GM12891 (cell line): ENCODE results near the gene CHMP4B.

Source experiments
- PAX5 ChIP-seq: IDR thresholded peaks from 2 replicates; pipeline ENCODE4 v1.6.1; 2011; ENCODE audit warnings: low read length, moderate library complexity, mild to moderate bottlenecking; ENCODE audit not compliant: insufficient read depth, severe bottlenecking
- POLR2A ChIP-seq: IDR thresholded peaks from 2 replicates; pipeline ENCODE4 v1.6.1; 2011; ENCODE audit warnings: low read depth, low read length, control low read depth
- POLR2AphosphoS5 ChIP-seq: IDR thresholded peaks from 2 replicates; pipeline ENCODE4 v1.6.1; 2011; ENCODE audit warnings: low read depth, low read length, control low read depth
- POU2F2 ChIP-seq: IDR thresholded peaks from 2 replicates; pipeline ENCODE4 v1.6.1; 2011; ENCODE audit warnings: low read depth, mild to moderate bottlenecking, control low read depth, low read length, moderate library complexity
- SPI1 ChIP-seq: IDR thresholded peaks from 2 replicates; pipeline ENCODE4 v1.6.1; 2011; ENCODE audit warnings: low read depth, low read length, control low read depth
- TAF1 ChIP-seq: IDR thresholded peaks from 2 replicates; pipeline ENCODE4 v1.6.1; 2011; ENCODE audit warnings: low read depth, low read length, control low read depth

- TF ChIP-seq POLR2AphosphoS5: no peak
- no peak for TF ChIP-seq POLR2A
- no peak for TF ChIP-seq TAF1
- no peak for TF ChIP-seq POU2F2
- no peak for TF ChIP-seq PAX5
- no peak for TF ChIP-seq SPI1
These were observed 43.4 kb upstream of the CHMP4B start for GRCh38 chr20:33767777-33768138.
